Glutamatergic neuron (in vitro differentiated cells): Measurements from ENCODE around the gene MKLN1. TPM values are rescaled to one million over a fixed set of nuclear protein-coding genes. Genes with fewer than 3 reads are reported as not detected.

Experiments
- DNase-seq: peaks from one replicate; pipeline ENCODE4 v3.0.0; 2022
- H3K27ac Mint-ChIP-seq: one replicate; pipeline ENCODE4 v1.8.0; 2020; ENCODE audit warnings: mild to moderate bottlenecking, mixed read lengths, inconsistent platforms; ENCODE audit not compliant: unreplicated experiment
- H3K27me3 Mint-ChIP-seq: one replicate; pipeline ENCODE4 v1.8.0; 2020; ENCODE audit warnings: mild to moderate bottlenecking, moderate library complexity, mixed read lengths, inconsistent platforms; ENCODE audit not compliant: unreplicated experiment
- H3K36me3 Mint-ChIP-seq: one replicate; pipeline ENCODE4 v1.8.0; 2020; ENCODE audit warnings: mild to moderate bottlenecking, mixed read lengths, inconsistent platforms; ENCODE audit not compliant: unreplicated experiment
- H3K4me1 Mint-ChIP-seq: one replicate; pipeline ENCODE4 v1.8.0; 2020; ENCODE audit warnings: mild to moderate bottlenecking, low read depth, mixed read lengths, inconsistent platforms; ENCODE audit not compliant: unreplicated experiment
- H3K4me3 Mint-ChIP-seq: one replicate; pipeline ENCODE4 v1.8.0; 2020; ENCODE audit warnings: mild to moderate bottlenecking, mixed read lengths, inconsistent platforms; ENCODE audit not compliant: unreplicated experiment
- H3K9me3 Mint-ChIP-seq: one replicate; pipeline ENCODE4 v1.8.0; 2020; ENCODE audit warnings: mild to moderate bottlenecking, moderate library complexity, mixed read lengths, inconsistent platforms; ENCODE audit not compliant: unreplicated experiment
- total RNA-seq: library from RNA; stranded (reverse); fragmentation: NEBNext Ultra II Directional; extraction: Animal tissue kit (Norgen Biotek cat#: 25700); gene quantifications from one replicate; pipeline ENCODE4 v1.2.1, GENCODE V29; 2021; ENCODE audit not compliant: unreplicated experiment
- TF ChIP-seq, protein P1 (sequence below): fragments of 200-600 bp; sonication (generic); IDR thresholded peaks from one replicate; pipeline ENCODE4 v1.5.0; 2021; ENCODE audit not compliant: partially characterized antibody, unreplicated experiment

Gene MKLN1
- total RNA-seq, 1 donor from 2014 or later, result 36.7 TPM

GRCh38 chr7:131489196-131489595 is 161.5 kb downstream of the MKLN1 start:
- Mint-ChIP-seq H3K27ac (no peak overlapping the region), H3K9me3 (no peaks in the 10 kb centered on the region), H3K4me1 (peaks cover 10% of the 10 kb centered on the region), H3K36me3 (no peaks in the 10 kb centered on the region), H3K4me3 (no peak overlapping the region), H3K27me3 (no peaks in the 10 kb centered on the region)
- TF ChIP-seq, protein P1, sequence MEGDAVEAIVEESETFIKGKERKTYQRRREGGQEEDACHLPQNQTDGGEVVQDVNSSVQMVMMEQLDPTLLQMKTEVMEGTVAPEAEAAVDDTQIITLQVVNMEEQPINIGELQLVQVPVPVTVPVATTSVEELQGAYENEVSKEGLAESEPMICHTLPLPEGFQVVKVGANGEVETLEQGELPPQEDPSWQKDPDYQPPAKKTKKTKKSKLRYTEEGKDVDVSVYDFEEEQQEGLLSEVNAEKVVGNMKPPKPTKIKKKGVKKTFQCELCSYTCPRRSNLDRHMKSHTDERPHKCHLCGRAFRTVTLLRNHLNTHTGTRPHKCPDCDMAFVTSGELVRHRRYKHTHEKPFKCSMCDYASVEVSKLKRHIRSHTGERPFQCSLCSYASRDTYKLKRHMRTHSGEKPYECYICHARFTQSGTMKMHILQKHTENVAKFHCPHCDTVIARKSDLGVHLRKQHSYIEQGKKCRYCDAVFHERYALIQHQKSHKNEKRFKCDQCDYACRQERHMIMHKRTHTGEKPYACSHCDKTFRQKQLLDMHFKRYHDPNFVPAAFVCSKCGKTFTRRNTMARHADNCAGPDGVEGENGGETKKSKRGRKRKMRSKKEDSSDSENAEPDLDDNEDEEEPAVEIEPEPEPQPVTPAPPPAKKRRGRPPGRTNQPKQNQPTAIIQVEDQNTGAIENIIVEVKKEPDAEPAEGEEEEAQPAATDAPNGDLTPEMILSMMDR, result no peak
- DNase-seq, result no peak

DNA sequence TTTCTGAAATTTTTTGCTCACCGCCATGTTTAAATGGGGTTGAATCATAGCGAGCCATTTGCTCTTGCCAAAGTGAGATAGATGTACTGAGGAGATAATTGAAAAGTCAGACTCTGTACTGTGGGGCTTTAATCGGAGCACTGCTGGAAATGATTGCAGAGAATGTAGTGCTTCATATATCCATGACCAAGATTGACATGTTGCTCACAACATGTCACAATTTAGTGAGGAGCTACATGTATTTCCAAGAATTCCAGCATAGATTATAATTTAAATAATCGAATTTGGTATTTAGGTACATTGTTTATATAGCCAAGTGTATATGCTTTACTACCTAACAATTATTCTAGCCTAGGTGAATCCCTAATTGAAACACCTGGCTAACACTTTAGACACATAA is 162.2 kb downstream of the MKLN1 start:
- TF ChIP-seq, protein P1, result no peak
- H3K4me3 Mint-ChIP-seq, result no peak overlapping the region
- no peak for DNase-seq
- peaks cover 16% of the 10 kb centered on the region for H3K4me1 Mint-ChIP-seq
- no peaks in the 10 kb centered on the region for H3K9me3 Mint-ChIP-seq
- H3K36me3 Mint-ChIP-seq, result no peaks in the 10 kb centered on the region
- H3K27ac Mint-ChIP-seq, result no peak overlapping the region
- no peaks in the 10 kb centered on the region for H3K27me3 Mint-ChIP-seq

DNA sequence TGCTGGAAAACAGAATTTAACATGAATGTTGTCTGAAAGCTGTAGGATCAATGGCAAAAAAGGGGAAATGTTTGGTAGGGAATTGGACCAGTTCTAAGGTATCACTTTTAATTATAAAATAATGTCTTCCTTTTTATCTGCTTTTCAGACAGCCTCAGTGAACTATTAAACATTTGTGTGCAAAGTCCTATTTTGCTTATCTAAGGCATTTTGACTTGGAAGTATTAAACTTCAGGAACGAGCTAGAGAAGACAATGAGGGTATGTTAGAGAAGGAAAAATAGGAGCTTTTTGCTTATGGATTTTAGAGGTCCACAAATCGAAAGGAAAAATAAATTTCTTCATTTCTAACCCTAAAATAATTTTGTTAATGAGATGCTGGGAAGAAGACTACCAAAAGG is 165.4 kb downstream of the MKLN1 start:
- TF ChIP-seq, protein P1, result no peak
- Mint-ChIP-seq H3K27me3 (no peaks in the 10 kb centered on the region), H3K4me1 (peaks cover 32% of the 10 kb centered on the region), H3K27ac (peak overlapping the region; percentile 54), H3K36me3 (no peaks in the 10 kb centered on the region), H3K9me3 (no peaks in the 10 kb centered on the region), H3K4me3 (peak overlapping the region; percentile 5)
- no peak for DNase-seq

DNA sequence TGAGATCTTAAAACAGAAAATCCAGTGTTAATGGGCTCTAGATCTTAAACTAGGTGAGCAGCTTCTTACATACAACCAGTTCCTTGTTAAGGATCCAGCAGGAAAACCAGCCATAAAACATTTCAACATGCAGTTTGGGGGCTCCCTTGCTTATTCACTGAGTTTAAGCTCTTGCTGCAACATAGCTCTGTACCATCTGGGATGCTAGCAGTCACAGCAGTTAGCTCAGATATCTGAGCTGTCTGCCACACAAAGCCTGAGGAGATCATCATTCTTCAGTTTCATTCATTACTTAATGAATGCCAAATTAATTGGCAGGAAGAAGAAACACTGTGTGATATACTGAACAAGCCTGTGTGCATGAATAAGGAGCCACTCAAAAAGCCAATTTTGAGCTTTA is 165.9 kb downstream of the MKLN1 start:
- no peak for DNase-seq
- TF ChIP-seq, protein P1, result no peak
- Mint-ChIP-seq H3K4me1 (peaks cover 32% of the 10 kb centered on the region), H3K36me3 (no peaks in the 10 kb centered on the region), H3K9me3 (no peaks in the 10 kb centered on the region), H3K27me3 (no peaks in the 10 kb centered on the region), H3K4me3 (peak overlapping the region; percentile 5), H3K27ac (peak overlapping the region; percentile 54)

- Mint-ChIP-seq H3K4me1 (peaks cover 34% of the 10 kb centered on the region), H3K9me3 (no peaks in the 10 kb centered on the region), H3K27ac (peak overlapping the region; percentile 54), H3K36me3 (no peaks in the 10 kb centered on the region), H3K27me3 (no peaks in the 10 kb centered on the region), H3K4me3 (no peak overlapping the region)
- TF ChIP-seq, protein P1, result no peak
- no peak for DNase-seq
These were observed 166.5 kb downstream of the MKLN1 start for GRCh38 chr7:131494182-131494581.
